IPS-NIHi7 (cell line): ENCODE data around the gene EEFSEC.

Experiments
- DNase-seq: peaks from one replicate; pipeline ENCODE4 v3.0.0; 2012; ENCODE audit warnings: mixed read lengths; ENCODE audit errors: extremely low spot score

Gene EEFSEC

DNA sequence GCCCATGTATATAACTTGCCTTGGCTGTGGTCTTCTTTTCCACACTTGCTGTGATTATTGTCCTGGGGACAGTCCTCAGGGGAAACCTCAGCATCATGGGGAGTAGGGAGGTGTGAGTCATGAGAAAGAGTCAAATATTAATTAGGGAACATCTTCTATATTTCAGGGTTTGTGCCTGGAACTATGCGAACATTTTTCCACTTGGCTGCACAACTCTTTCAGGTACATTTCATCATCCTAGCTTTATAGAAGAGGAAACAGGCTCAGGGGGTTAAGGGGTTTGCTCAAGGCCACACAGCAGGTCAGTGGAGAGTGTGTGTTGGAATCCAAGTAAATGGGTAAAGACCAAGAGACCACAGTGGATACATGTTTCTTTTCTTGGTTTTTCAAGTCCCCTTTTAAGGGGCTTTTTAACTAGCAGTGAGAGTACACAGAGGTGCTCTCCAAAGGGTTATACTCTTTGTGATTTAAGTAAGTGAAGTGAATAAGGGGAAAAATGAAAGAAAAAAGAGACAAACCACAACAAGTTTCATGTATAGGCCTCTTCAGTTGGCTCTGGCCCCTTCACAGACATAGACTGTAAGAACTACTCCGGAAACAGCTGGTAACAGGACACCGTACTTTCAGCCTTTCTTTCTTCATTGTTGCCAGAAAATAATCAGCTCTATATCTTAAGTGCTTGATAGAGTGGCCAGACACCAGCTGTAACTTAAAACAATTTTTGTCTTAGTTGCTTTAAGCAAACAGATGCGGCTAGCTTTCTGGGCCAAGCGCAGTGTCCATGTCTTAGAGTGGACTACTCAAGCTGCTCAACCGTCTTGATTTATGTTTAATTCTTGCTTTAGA, 64.6 kb downstream of the EEFSEC start:
- no peak for DNase-seq

DNA sequence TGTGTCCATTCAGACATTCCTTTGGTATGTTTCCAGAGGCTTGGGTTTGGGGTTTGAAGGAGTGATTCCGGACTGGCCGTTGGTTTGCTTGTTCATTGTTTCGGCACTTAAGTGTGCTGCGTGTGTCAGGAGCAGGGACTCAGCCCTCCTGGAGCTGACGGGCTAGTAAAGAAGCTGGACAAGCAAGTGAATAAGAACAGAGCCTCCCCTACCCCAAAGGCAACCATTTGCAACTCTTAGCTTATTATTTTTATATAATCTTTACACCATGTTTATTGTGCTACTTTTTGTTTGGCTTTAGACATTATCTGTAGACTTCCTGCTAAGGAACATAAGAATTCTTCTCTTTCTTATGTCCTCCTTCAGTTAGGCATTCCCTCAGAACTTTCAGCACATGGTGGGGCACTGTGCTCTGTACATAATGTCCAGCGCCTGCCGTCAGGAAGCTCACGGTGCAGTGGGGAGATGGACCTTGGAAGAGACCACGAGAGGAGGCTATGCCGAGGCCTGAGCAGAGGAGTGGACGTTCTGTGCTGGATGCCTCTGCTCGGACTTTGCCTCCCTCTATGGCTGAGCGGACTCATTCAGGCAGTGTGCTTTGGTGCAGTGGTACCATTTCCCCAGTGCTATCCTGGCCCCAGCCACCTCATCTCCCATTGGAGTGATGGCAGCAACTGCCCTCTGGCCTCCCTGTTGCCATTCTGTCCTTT, 65.4 kb downstream of the EEFSEC start:
- DNase-seq: no peak

DNA sequence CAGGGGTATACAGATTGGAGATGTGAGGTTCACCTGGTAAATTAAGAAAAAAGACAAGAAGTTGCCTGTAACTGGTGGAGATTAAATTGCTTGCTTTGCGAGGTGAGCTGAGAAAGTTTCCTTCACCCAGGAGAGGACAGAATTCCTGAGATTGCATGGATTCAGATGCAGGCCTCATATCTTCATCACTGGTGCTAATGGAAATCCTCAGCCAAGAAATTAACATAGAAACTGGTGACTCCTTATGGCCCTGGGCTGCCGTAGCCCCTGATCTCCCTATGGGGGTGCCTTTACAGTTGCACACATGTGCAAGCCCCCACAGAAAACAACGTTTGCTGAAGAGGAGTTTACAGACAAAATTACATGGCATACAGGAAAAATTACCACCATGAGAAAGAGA, 68.0 kb downstream of the EEFSEC start:
- no peak for DNase-seq

DNA sequence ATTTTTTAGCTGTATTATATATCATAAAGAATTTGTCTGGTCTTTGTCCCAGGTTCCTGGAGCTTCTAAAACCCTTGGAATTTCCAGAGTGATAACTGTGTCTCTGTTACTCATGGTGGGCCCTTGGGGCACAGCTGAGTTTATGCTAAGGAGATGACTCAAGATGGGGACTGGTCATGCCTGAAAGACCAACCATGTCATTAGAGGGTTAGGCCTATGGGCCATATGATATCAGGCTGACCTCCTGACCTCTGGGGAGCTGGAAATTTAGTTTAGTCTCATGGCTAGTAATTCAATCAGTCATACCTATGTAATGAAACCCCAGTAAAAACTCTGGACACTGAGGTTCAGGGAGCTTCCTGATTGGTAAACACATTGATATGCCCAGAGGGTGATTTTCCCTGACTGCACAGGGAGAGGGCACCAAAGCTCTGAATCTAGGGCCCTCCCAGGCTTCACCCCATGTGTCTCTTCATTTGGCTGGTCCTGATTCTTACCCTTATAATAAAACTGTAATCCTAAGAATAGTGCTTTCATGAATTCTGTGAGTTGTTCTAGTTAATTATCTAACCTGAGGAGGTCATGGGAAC, 69.6 kb downstream of the EEFSEC start:
- DNase-seq: no peak

DNA sequence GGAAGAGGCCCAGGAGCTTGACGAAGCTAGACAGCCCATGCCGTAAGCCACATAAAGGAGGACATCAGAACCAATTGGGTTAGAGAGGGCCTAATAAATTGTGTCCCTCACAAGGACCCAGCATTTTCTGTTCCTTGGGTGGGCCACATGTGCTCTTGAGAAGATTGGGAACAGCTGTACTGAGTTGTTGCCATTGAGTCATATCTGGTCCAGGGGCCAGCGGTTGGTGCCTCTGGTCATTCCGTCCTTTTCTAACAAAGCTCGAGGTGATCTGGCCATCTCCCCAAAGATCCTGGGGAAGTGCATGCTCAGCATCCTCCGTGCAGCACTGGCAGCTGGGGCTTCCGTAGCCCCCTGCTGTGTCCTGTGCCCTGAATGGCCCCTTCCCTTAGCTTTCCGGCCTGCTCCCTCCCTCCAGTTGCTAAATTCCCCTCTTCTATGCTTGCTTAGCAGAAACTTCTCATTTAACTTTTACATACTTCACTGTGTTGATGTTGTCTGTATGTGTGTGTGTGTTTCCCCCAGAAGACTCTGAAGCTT, 73.0 kb downstream of the EEFSEC start:
- DNase-seq: no peak

DNA sequence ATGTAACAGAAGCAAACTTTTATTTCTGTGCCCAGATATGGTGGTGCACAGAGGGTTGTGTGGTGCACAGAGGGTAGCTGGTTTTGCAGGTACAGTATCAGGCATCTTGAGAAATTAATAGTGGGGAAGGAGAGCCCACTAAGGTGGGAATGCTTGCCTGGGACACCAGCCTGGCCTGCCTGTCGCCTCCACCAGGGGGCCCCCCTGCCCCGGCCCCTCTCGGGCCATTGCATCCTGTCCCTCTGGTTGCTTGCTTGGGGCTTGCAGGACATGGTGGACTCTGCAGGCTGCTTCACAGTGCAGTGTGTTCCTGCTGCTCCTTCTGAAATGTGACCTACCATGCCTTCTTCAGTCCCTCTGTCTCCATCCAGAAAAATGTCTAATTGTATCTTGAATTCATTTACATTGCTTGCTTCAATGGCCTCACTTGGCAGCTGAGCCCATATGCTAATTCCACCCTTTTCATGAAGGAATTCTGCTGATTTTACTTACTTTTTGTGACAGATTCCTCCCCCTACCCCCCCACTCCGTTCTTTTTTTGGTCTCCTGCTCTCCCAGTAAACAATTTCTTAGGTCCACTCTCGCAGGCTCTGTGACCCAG, 73.6 kb downstream of the EEFSEC start:
- DNase-seq: peak; percentile 93

DNA sequence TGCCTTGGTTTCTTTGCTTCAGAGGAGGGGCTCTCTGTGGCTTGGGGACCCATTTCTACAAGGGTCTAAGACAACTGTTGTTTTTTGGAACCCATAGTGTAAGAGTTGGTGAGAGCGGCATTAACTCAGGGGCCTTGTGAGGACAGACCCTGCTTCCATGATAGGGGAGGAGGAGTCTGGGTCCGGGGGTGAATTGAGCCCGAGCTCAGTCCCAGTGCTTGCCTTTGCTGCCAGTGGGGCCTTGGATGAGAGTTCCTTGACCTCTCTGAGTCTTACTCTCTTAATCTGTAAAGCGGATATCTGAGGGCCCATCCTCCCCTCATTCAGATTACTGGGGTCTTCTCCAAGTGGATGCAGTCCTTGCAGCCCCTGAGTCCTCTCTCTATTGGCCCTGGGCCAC, 74.2 kb downstream of the EEFSEC start:
- no peak for DNase-seq

DNA sequence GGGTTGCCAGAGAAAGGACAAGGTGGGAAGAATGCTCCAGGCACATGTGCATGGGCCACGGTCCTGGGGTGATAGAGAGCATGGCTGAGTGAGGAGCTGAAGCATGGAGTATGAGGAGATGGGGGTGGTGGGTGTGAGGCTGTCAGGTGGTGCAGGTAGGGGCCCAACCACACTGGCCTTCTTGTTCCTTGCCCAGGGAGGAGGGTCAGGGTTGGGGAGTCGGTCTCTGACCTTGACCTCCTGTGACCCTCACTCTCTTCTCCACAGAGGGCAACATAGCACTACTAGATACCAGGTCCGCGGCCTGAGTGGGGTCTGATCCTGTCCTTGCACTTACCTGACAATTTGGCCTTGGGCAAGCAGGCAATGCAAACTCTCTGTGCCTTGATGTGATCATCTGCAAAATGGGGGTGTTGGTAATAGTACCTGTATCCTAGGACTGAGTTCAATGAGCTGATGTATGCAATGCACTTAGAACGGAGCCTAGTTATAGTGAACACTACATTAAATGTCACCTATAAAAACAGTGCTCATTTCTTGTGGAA, 75.2 kb downstream of the EEFSEC start:
- DNase-seq: no peak

DNA sequence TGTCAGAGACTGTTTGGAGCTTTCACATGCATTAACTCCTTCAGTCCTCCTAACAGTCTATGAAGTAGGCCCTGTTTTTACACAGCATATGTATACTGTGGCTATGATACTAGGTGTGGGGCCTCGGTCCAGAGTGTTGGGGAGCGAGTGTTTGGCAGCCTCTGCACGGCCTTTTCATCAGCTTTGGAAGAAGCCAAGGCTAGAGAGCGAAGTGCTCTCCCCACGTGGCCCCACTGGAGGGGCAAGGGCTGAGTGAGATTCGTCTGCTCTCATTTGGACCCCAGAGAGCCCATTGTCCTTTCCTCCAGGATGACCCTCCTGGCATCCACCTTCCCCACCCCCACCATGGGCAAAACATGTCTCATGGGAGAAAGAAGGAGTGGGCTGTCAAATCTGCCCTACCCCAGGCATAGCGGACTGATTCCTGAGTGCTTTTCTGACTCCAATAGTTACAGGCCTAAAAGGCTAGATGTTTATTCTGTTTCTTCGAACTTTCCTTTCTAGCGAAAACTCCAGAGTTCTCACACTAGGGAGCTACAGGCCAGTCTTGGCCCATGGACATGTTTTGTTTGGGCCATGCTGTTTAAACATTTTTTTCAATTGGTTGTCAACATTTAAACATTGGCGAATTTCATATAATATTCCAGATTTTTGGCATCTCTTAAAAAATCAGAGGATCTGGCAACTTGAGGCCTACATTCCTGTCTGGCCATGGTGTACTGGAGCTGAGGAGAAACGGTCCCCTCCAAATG, 76.0 kb downstream of the EEFSEC start:
- DNase-seq: no peak

DNA sequence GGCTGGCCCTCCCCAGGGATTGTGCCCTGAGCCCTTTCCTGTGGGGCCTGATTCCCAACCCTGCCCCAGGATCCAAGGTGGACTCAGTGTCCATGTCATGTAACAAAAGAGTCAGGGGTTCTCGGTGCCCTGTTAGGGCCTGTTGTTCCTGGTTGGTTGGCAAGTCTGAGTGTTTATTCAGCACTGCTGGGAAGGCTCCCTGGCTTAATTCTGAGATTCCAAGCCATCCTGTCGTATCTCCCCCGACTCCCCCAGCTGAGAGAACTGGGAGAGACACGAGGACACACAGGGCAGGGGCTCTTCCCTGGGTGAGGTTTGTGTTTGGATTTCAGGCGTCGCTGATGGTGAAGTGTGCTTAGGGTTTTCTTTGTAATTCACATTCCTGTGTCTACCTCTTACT, 78.3 kb downstream of the EEFSEC start:
- no peak for DNase-seq

DNA sequence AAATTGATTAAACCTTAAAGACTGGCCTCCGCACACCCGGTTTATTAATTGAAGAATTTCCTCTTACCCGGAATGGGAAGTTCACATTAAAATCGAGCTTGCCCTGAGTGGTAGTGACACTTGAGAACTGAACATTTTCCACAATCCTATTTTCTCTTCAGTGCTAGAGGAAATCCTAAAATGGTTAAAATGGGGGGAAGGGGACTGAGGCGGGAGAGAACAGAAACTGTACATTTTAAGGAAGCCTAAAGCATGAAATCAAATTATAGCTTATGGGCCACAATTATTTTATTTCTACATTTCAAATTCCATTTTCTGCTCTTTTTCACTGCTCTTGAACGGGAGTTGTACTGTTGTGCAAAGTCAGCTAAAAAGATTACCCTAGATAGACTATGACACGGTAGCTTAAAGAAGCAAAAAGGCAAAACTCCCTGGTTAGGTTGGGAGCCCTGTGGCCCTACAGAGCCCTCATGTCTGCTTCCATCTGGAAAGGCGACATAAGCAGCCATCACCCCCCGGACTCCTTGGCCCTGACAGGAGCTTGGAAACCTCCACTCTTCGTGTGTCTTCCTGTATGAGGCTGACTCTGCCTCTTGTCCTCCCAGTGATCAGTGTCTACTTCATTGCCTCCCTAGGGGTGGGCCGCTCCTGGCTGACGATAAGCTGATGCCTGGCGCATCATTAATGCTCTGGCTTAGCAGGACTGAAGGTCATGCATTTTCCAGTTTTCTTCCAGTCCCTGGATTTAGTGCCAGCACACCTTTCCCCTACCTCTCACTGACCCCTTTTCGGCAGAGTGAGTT, 79.3 kb downstream of the EEFSEC start:
- no peak for DNase-seq

DNA sequence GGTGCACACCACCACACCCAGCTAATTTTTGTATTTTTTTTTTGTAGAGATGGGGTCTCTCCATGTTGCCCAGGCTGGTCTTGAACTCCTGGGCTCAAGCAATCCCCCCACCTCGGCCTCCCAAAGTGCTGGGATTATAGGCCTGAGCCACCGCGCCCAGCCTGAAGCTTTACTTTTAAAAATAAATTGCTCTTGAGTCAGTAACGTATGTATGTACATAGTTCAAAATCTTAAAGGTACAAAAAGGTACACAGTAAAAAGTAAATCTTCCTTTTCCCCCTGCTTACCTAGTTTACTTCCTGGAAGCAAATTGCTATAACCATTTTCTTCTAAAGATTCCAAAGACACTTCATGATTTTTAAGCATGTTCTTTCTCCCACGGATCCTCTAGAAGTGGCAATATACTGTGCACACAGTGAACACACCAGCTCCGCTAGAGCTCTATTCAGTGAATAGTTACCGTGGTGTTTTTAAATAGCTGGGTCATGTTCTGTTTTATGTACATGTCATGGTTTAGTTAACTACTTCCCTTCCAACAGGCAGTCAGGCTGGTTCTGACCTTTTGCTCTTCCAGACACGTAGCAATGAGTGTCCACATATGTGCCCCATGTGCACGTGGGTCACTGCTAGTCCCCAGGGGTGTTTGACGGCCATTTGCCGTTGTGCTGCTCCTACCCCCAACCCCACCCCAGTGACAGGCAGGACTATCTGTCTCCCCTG, 82.1 kb downstream of the EEFSEC start:
- no peak for DNase-seq

DNA sequence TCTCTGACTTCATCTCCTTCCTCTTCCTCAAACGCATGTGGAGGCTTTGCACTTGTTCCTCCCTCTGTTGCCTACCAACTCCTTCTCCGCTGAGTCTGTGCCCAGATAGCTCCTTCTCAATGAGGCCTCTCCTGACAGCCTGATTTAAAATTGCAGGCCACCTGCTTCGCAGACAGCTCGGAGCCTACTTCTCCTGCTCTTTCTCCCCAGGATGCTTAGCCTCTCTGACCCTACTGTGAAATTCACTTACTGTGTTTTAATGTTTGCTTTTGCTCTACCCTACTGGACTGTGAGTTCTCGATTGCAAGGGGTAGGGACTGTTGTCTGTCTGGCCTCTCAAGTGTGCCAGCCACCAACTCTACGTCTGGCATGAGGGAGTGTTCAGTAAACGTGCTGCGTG, 83.4 kb downstream of the EEFSEC start:
- no peak for DNase-seq

DNA sequence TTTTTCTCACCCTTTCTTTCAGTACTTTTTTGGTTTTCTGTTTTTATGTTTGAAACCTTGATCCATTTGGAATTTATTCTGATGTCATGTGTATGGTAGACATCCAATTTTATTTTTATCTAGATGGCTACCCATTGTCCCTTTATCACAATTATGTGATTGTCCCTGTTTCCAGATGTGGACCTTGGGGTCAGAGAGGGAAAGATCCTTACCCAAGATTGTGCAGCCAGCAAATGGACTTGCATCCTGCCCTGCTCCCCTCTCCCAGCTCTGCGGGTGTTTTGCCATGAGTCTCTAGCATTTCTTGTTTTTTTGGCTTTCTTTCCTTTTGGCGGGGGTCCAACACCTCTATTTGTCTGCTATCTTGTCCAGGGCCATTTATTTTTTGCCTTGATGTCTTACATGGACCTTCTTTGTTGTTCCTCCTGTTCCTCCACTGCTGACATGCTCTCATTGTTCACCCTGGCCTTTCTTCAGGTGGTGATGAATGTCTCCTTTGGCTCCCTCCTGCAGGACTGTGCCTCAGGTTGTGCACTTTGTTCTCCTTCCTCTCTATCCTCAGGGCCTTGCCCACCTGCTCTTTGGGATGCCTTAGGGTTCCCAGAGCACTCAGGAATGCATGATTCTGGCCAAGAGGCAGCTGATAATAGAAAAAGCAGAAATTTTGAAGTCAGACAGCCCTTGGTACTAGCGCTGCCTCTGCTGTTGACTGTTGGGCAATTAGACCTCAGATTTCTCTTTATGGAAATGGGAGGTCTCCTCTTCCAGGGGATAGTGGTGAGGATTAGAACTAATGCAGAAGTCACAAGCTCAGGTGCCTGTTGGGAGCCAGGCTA, 84.3 kb downstream of the EEFSEC start:
- DNase-seq: no peak

DNA sequence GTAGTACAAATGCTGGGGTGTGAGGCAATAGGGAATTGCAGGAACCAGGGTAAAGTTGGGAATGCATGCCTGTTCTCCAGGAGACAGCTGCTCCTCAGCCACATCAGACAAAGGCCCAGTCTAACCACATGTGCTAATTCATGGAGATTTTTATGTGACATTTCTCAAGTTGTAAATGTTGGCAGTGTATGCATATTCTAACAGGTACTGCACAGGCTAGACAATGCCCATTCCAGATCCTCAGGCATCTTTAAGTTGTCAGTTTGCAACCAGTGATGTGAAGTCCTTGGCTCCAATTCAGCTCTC, 84.9 kb downstream of the EEFSEC start:
- DNase-seq: no peak

DNA sequence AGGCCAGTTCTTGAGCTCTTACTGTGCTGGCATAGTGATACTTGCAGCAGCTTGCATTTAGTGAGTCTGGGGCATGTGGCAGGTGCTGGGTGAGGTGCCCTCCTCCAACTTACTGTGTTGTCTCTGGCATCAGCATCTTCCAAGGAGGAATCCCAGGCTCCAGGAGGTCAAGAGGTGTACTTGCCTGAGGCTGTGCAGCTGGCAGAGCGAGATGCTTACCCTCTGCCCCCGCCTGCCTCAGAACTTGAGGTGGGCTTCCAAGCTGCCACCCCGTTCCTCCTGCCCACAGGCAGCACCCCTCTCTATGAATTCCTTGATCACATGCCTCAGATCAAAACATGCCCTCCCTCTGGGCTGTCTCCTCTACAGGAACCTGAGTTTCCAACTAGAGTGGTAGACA, 86.0 kb downstream of the EEFSEC start:
- no peak for DNase-seq

DNA sequence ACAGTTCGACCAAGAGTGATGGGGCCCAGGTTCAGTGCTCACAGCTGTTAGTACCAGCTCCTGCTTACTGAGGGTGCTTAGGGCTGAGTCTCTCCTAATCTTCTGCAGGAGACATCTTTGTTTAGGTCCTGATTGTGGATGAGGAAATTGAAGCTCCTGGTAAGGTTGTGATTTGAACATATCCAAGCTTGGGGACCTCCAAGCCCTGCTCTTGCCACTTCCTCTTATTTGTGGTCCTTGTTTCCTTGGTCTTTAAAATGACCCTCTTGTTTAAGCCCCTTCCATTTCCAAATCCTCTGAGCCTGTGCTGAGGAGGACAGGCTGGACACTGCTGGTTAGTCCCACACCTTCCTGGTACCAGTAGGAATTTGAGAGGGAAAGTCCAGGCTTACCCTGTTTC, 87.0 kb downstream of the EEFSEC start:
- DNase-seq: no peak

DNA sequence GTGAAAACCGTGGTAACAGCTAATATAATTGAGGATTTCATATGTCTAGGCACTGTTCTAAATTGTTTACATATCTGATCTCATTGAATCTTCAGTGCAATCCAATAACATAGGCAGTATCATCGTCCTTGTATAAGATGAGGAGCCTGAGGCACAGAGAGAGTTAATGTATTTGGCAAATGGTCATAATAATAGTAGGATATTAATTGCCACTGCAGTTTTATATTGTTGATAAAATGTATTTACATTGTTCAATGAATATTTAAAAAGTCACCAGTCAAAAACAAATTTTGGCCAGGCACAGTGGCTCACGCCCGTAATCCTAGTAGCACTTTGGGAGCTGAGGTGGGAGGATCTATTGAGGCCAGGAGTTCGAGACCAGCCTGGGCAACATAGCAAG, 88.5 kb downstream of the EEFSEC start:
- DNase-seq: no peak
